Smooth muscle cell (in vitro differentiated cells): ENCODE data around the gene SOX4. TPM values are rescaled to one million over a fixed set of nuclear protein-coding genes. Genes with fewer than 3 reads are reported as not detected.

Experiments
- DNase-seq: peaks from one replicate; lab custom pipeline; 2025; ENCODE audit not compliant: unreplicated experiment; lab: John Stamatoyannopoulos, UW
- H2AFZ ChIP-seq: fragments of 200-600 bp; sonication (generic); 2 replicates; pipeline ENCODE4 v1.6.0; 2016; ENCODE audit warnings: antibody characterized with exemption, low read depth, mild to moderate bottlenecking
- H3F3A ChIP-seq: fragments of 200-600 bp; sonication (generic); 2 replicates; pipeline ENCODE4 v1.6.0; 2017; ENCODE audit warnings: antibody characterized with exemption, low read depth
- H3K27ac ChIP-seq: fragments of 200-600 bp; sonication (generic); 2 replicates; pipeline ENCODE4 v1.5.1; 2016; ENCODE audit warnings: low read depth, mild to moderate bottlenecking
- H3K27me3 ChIP-seq: fragments of 200-600 bp; sonication (generic); 2 replicates; pipeline ENCODE4 v1.6.1; 2016; ENCODE audit warnings: low read depth, mild to moderate bottlenecking
- H3K36me3 ChIP-seq: fragments of 200-600 bp; sonication (generic); 2 replicates; pipeline ENCODE4 v1.5.1; 2016; ENCODE audit warnings: low read depth
- H3K4me1 ChIP-seq: fragments of 200-600 bp; sonication (generic); 2 replicates; pipeline ENCODE4 v1.5.1; 2016; ENCODE audit warnings: low read depth
- H3K4me2 ChIP-seq: fragments of 200-600 bp; sonication (generic); 2 replicates; pipeline ENCODE4 v1.6.0; 2016; ENCODE audit warnings: mild to moderate bottlenecking
- H3K4me3 ChIP-seq: fragments of 200-600 bp; sonication (generic); 2 replicates; pipeline ENCODE4 v1.5.1; 2016; ENCODE audit warnings: mild to moderate bottlenecking
- H3K79me2 ChIP-seq: fragments of 200-600 bp; sonication (generic); 2 replicates; pipeline ENCODE4 v1.6.0; 2016; ENCODE audit warnings: low read depth, mild to moderate bottlenecking
- H3K9ac ChIP-seq: fragments of 200-600 bp; sonication (generic); 2 replicates; pipeline ENCODE4 v1.6.0; 2016; ENCODE audit warnings: low read depth
- H3K9me3 ChIP-seq: fragments of 200-600 bp; sonication (generic); replicated peaks from 2 replicates; pipeline ENCODE4 v1.5.1; 2016; ENCODE audit warnings: low read depth
- H4K20me1 ChIP-seq: fragments of 200-600 bp; sonication (generic); 2 replicates; pipeline ENCODE4 v1.6.0; 2016; ENCODE audit warnings: low read depth
- CTCF ChIP-seq: fragments of 200-600 bp; sonication (generic); IDR thresholded peaks from 2 replicates; pipeline ENCODE4 v1.5.1; 2017; ENCODE audit warnings: borderline replicate concordance, mild to moderate bottlenecking, antibody characterized with exemption; ENCODE audit not compliant: insufficient read depth, poor library complexity, severe bottlenecking
- WGBS: methylation state at CpG from one replicate; pipeline ENCODE4 v1.1.7; 2016; ENCODE audit warnings: low lambda C conversion rate; 5-methylcytosine and 5-hydroxymethylcytosine counted together
- polyA plus RNA-seq: library from polyadenylated mRNA; unstranded; fragments of >200 nt; fragmentation: Nextera tagmentation; extraction: Ambion mirVana; gene quantifications from 2 replicates; pipeline ENCODE4 v1.2.1, GENCODE V29; 2016
- total RNA-seq: library from RNA; depleted of rRNA; stranded (reverse); fragments of >200 nt; gene quantifications from 2 replicates; pipeline ENCODE4 v1.2.3, GENCODE V29; 2014

Gene SOX4
- total and polyA plus RNA-seq, 2 experiments from 2014 or later: 91.9 to 109 TPM

- no peak for TF ChIP-seq CTCF
- Histone ChIP-seq H3K79me2 (peaks cover 63% of the 10 kb centered on the region), H3K9ac (peak overlapping the region; percentile 88), H4K20me1 (peaks cover 57% of the 10 kb centered on the region), H3K27ac (peak overlapping the region; percentile 86), H2AFZ (no peak overlapping the region), H3K9me3 (no peaks in the 10 kb centered on the region), H3K4me1 (peaks cover 18% of the 10 kb centered on the region), H3K4me3 (peak overlapping the region; percentile 99), H3K27me3 (no peaks in the 10 kb centered on the region), H3F3A (peaks cover 12% of the 10 kb centered on the region), H3K36me3 (no peaks in the 10 kb centered on the region), H3K4me2 (peak overlapping the region; percentile 98)
- DNase-seq: no peak
- WGBS: 22% methylated on average over 3 of the region's 3 CpGs
Measured at GRCh38 chr6:21599051-21599696, 5.6 kb downstream of the SOX4 start.

GRCh38 chr6:21601339-21601923 is 7.9 kb downstream of the SOX4 start:
- H3K27ac ChIP-seq: peak overlapping the region; percentile 17
- H3K9ac ChIP-seq: no peak overlapping the region
- no peaks in the 10 kb centered on the region for H3K36me3 ChIP-seq
- peaks cover 40% of the 10 kb centered on the region for H4K20me1 ChIP-seq
- peaks cover 18% of the 10 kb centered on the region for H3K4me1 ChIP-seq
- TF ChIP-seq CTCF: no peak
- H3F3A ChIP-seq: peaks cover 9% of the 10 kb centered on the region
- H3K9me3 ChIP-seq: no peaks in the 10 kb centered on the region
- WGBS: 90% methylated on average over 9 of the region's 9 CpGs
- no peak overlapping the region for H2AFZ ChIP-seq
- no peak for DNase-seq
- H3K4me2 ChIP-seq: no peak overlapping the region
- H3K27me3 ChIP-seq: no peaks in the 10 kb centered on the region
- H3K79me2 ChIP-seq: peaks cover 42% of the 10 kb centered on the region
- no peak overlapping the region for H3K4me3 ChIP-seq

- H3K4me2 ChIP-seq: no peak overlapping the region
- peaks cover 18% of the 10 kb centered on the region for H3K4me1 ChIP-seq
- no peak for DNase-seq
- 99% methylated on average over 23 of the region's 23 CpGs for WGBS
- peaks cover 36% of the 10 kb centered on the region for H3K79me2 ChIP-seq
- H2AFZ ChIP-seq: no peak overlapping the region
- no peak for TF ChIP-seq CTCF
- H3K36me3 ChIP-seq: no peaks in the 10 kb centered on the region
- peaks cover 9% of the 10 kb centered on the region for H3F3A ChIP-seq
- H3K4me3 ChIP-seq: no peak overlapping the region
- H3K9ac ChIP-seq: no peak overlapping the region
- H3K9me3 ChIP-seq: no peaks in the 10 kb centered on the region
- H3K27me3 ChIP-seq: no peaks in the 10 kb centered on the region
- H3K27ac ChIP-seq: no peak overlapping the region
- H4K20me1 ChIP-seq: peaks cover 35% of the 10 kb centered on the region
Measured at GRCh38 chr6:21601932-21602390, 8.4 kb downstream of the SOX4 start.
